AG04449 (cell line): ENCODE measurements around the gene SLC4A7.
"Not testable (repeated sequence)": the region's sequence is repeated elsewhere in the genome, so short reads cannot be mapped to it uniquely, and the experiment has no call there.

Experiments used
- CTCF ChIA-PET: fragments of 350-600 bp; formaldehyde crosslinking; extraction: SDS; loops from one replicate; lab custom pipeline; 2021; ENCODE audit warnings: antibody characterized with exemption; lab: Yijun Ruan, JAX
- POLR2A ChIA-PET: fragments of 400-600, 350-600 bp; formaldehyde crosslinking; extraction: SDS; loops from one replicate; lab custom pipeline; 2020; ENCODE audit warnings: antibody characterized with exemption, inconsistent platforms; lab: Yijun Ruan, JAX
- DNase-seq: peaks from one replicate; pipeline ENCODE4 v3.0.0-alpha.2; 2010; ENCODE audit warnings: low read depth, low spot score
- H3K4me3 ChIP-seq: 2 replicates; pipeline ENCODE4 v1.5.1; 2011; ENCODE audit warnings: low read depth, mild to moderate bottlenecking, control low read depth, low read length
- CTCF ChIP-seq: IDR thresholded peaks from one replicate; pipeline ENCODE4 v1.5.1; 2011; ENCODE audit warnings: mild to moderate bottlenecking, moderate library complexity, low read length, control low read depth, inconsistent platforms; ENCODE audit not compliant: insufficient read depth; ENCODE audit errors: missing control alignments

The SLC4A7 gene

DNA sequence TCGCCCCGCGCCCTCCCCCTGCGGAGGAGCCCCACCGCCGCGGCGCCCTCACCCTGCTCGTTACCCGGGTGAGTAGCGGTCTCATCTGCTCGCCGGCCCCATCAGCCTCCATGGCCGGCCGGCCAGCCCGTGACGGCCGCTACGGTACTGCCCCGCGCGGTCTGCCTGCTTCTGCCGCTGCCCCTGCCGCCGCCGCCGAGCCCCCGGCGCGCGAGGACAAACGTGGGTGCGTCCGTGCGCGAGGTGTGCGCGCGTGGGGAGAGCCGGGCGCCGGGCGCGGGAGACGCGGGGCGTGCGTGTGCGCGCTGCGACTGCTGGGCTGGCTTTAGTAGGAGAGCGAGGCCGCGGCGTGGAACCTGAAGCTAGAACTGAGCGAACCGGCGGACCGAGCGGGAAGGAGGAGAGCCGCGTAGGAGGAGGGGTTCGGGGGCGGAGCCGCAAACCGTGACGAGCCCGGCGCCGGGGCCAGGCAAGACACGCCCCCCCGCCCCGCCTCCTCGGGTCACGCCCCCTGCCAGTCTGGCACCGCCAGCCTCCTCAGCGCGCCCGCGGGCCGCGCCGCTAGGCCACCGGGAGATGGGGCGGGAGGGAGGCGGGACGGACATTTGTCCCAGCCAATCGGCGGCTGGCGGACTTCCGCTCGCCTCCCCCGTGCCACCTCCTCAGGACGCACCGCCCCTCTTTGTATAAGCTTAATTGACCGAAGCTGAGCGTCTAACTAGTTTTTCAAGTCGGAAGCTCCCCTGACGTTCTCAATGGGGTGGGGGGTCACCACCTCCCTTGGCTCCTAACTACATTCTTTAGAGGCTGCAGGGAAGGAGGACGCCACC is at the start of gene SLC4A7:
Gene SLC4A7, minus strand, starts transcription at position 370 of the 830 bp plus-strand sequence. Its CDS starts 258 bp downstream, at position 112.
- ChIA-PET POLR2A (interaction anchor here (0.6 to 1.9 kb wide), 20 partner anchors 11 to 194 kb away, joined by 3 to 18 read pairs (median 4); no protein-coding TSS in a partner anchor), CTCF (interaction anchor here (0.5 to 3.0 kb wide), 6 partner anchors 17 to 197 kb away, joined by 3 to 9 read pairs (median 3); no protein-coding TSS in a partner anchor)
- no peak for TF ChIP-seq CTCF
- H3K4me3 ChIP-seq, result peak within 1 kb of the TSS; percentile 80
- peak; percentile 64 for DNase-seq

DNA sequence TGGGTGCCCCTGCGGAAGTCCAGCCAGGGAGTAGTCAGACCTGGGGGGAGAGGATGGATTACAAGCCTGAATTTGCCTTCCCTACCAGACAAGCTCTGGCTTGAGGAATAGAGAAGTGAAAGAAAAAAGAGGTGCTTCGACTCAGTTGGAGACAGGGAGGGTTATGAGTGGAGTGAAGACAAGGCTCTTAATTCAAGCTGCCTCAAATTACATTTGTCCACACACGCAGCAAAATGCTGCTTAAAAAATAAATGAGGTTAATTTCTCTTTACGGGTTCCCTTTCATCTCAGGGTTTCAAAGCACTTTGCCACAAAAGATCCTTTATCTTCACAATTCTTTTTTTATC is 49.0 kb upstream of the SLC4A7 start:
- ChIA-PET CTCF (interaction anchor here (1.1 to 1.5 kb wide), 3 partner anchors 10 to 22 kb away, joined by 3 to 5 read pairs (median 3); no protein-coding TSS in a partner anchor), POLR2A (interaction anchor here (0.9 to 3.4 kb wide), 6 partner anchors 11 to 148 kb away, joined by 3 to 13 read pairs (median 4); partner anchors contain the start of gene SLC4A7)
- TF ChIP-seq CTCF, result no peak
- peak overlapping the region; percentile 10; the same call in 1 of the 2 replicates for H3K4me3 ChIP-seq
- no peak for DNase-seq

DNA sequence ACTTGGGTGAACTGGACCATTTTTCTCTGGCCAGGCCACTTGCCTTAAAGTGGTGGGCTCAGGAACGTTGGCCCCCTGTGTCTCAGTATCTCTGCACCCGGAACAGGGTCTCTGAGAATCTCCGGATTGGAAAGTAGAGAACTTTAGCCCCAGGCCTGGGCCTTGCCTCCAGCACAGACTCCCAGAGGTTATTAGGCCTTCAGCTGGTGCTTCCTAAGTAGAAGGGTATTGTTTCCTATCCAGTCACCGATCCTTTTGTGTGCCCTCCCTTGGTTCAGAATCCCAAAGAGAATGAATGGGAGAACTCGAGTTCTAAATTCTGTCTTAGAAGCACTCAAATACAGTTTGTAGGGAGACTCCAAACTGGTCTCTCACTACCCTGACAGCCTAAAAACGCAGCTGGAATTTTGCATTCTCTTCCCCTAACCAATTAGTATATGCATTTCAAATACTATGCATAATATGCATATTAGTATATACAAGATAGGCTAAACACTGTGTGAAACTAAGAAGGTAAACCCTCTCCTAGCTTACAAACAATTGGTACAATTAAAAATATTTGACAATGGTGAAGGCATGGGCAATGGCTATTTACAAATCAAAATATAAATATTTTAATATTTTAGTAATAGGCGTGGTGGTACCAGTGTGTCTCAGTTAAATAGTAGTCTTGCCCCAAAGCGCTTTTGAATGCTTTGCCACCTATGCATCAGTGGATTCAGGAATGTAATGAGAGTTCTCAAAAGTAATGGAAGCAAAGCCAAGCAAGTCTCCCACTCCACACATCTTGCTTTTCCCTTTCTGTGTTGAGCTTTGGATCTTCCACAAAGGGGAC is 48.5 kb upstream of the SLC4A7 start:
- ChIA-PET CTCF (interaction anchor here (1.0 to 1.5 kb wide), 4 partner anchors 10 to 179 kb away, joined by 3 to 5 read pairs (median 3); no protein-coding TSS in a partner anchor), POLR2A (interaction anchor here (1.2 kb wide), 1 partner anchor 145 kb away, joined by 6 read pairs; no protein-coding TSS in a partner anchor)
- no peak for TF ChIP-seq CTCF
- H3K4me3 ChIP-seq, result peak overlapping the region; percentile 10; the same call in 1 of the 2 replicates
- no peak for DNase-seq

DNA sequence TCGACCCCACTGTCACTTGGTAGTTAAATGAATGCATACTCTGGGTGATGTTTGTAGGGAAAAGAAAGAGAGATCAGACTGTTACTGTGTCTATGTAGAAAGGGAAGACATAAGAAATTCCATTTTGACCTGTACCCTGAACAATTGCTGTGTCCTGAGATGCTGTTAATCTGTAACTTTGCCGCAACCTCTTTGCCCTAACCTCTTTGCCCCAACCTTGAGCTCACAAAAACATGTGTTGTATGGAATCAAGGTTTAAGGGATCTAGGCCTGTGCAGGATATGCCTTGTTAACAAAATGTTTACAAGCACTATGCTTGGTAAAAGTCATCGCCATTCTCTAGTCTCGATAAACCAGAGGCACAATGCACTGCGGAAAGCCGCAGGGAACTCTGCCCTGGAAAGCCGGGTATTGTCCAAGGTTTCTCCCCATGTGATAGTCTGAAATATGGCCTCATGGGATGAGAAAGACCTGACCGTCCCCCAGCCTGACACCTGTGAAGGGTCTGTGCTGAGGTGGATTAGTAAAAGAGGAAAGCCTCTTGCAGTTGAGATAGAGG is 47.1 kb upstream of the SLC4A7 start:
- POLR2A ChIA-PET, CTCF ChIA-PET, H3K4me3 ChIP-seq, DNase-seq: not testable (repeated sequence)

DNA sequence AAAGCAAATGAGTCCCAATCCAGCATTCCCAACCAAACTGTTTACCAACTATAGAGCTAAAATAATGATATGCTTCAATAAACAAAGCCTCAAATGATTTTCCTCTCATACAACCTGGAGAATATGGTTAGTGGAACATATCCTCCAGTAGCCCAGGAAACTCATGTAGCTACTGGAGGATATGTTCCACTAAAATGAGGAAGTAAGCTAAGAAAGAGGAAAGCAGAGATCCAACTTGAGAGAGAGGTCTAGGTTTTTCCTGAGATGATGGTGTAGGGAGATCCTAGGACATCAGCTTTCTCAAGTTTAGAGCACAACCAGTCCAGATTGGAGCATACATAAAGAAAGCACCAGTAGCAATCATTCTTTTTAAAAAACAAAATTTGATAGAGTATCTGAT is 44.6 kb upstream of the SLC4A7 start:
- CTCF ChIA-PET, result interaction anchor here (0.9 to 3.0 kb wide), 3 partner anchors 28 to 152 kb away, joined by 3 to 11 read pairs (median 4); no protein-coding TSS in a partner anchor
- DNase-seq, result no peak
- TF ChIP-seq CTCF, result no peak
- H3K4me3 ChIP-seq, result no peak overlapping the region
- POLR2A ChIA-PET, result interaction anchor here (1.5 kb wide), 1 partner anchor 44 kb away, joined by 4 read pairs; the partner anchor contains the start of gene SLC4A7

- no peak for DNase-seq
- TF ChIP-seq CTCF, result no peak
- POLR2A ChIA-PET, result no interaction called here
- CTCF ChIA-PET, result no interaction called here
- H3K4me3 ChIP-seq, result no peak overlapping the region
Observed at GRCh38 chr3:27526614-27527315, 42.6 kb upstream of the SLC4A7 start.
